Tibial nerve (tissue), 4 donors: ENCODE results near the gene ITIH2. TPM values are rescaled to one million over a fixed set of nuclear protein-coding genes. Genes with fewer than 3 reads are reported as not detected.
"Not testable (repeated sequence)": the region's sequence is repeated elsewhere in the genome, so short reads cannot be mapped to it uniquely, and the experiment has no call there.

Experiments used
- DNase-seq, 2 donors: peaks; one replicate each; pipeline ENCODE4 v3.0.0-alpha.2; 2019; ENCODE audit warnings: low spot score in 2 of 2
- H3K27ac ChIP-seq, 4 donors: fragments of 200-600 bp; sonication (generic) in 3 of 4; one replicate each; pipeline ENCODE4 v1.5.1; 2017 to 2019; ENCODE audit warnings: mild to moderate bottlenecking in 1 of 4
- H3K27me3 ChIP-seq, 2 donors: fragments of 200-600 bp; sonication (generic) in 1 of 2; one replicate each; pipeline versions ENCODE4 v1.5.1 to v1.6.0; 2017 to 2019
- H3K36me3 ChIP-seq, 3 donors: fragments of 200-600 bp; sonication (generic); one replicate each; pipeline ENCODE4 v1.5.1; 2018 to 2019
- H3K4me1 ChIP-seq, 4 donors: fragments of 200-600 bp; sonication (generic) in 3 of 4; one replicate each; pipeline ENCODE4 v1.5.1; 2017 to 2019
- H3K4me3 ChIP-seq, 4 donors: fragments of 200-600 bp; sonication (generic) in 3 of 4; one replicate each; pipeline ENCODE4 v1.5.1; 2017 to 2019; ENCODE audit warnings: mild to moderate bottlenecking in 1 of 4, moderate library complexity in 1 of 4
- H3K9me3 ChIP-seq, 4 donors: fragments of 200-600 bp; sonication (generic) in 3 of 4; one replicate each; pipeline ENCODE4 v1.5.1; 2017 to 2019
- EP300 ChIP-seq, 2 donors: sonication (generic); formaldehyde crosslinking; IDR thresholded peaks; one replicate each; pipeline ENCODE4 v1.6.1; 2017; ENCODE audit warnings: antibody characterized with exemption in 2 of 2, mild to moderate bottlenecking in 1 of 2
- POLR2A ChIP-seq, 2 donors: fragments of 450-650 bp; IDR thresholded peaks; one replicate each; pipeline ENCODE4 v1.6.1; 2017; ENCODE audit warnings: antibody characterized with exemption in 2 of 2, mild to moderate bottlenecking in 2 of 2, moderate library complexity in 2 of 2
- WGBS, 2 donors: methylation state at CpG; one replicate each; pipeline ENCODE4 v1.1.5; 2018; 5-methylcytosine and 5-hydroxymethylcytosine counted together
- total RNA-seq, 4 donors: library from RNA; depleted of rRNA; stranded (reverse); fragments of >200 nt; gene quantifications; one replicate each; pipeline ENCODE4 v1.1.0, GENCODE V29; 2016
- TF ChIP-seq, protein P1 (sequence below), 5 experiments: fragments of 200-600 bp in 3 of 5; fragments of 450-650 bp in 2 of 5; sonication (generic) in 3 of 5; IDR thresholded peaks; one replicate each; pipeline ENCODE4 v1.5.1; 2016 to 2019; ENCODE audit warnings: antibody characterized with exemption in 5 of 5, mild to moderate bottlenecking in 3 of 5, moderate library complexity in 2 of 5

The ITIH2 gene
- total RNA-seq, 4 donors from 2014 or later: not detected

DNA sequence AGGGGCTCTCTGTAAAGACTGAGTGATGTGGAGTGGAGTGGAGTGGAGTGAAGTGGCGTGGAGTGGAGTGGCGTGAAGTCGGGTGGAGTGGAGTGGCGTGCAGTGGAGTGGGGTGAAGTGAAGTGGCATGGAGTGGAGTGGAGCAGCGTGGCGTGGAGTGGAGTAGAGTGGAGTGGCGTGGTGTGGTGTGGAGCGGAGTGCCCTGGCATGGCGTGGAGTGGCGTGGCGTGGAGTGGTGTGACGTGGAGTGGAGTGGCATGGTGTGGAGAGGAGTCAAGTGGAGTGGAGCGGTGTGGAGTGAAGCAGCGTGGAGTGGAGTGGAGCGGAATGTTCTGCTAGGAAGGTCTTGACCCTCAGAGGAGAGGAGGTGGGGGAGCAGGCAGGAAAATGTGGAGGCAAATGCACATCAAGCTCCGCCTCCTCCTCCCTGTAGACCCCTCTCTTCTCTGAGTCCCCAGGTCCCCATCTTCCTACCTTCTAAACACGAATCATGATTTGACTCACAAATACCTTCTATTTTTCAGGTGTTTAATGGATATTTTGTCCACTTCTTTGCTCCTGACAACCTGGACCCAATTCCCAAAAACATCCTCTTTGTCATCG lies 19.9 kb downstream of the ITIH2 start:
- H3K27ac ChIP-seq: no peak overlapping the region
- TF ChIP-seq POLR2A (IDR thresholded peaks at IDR 0.05) (no peak), EP300 (IDR thresholded peaks at IDR 0.05) (no peak)
- TF ChIP-seq, protein P1, sequence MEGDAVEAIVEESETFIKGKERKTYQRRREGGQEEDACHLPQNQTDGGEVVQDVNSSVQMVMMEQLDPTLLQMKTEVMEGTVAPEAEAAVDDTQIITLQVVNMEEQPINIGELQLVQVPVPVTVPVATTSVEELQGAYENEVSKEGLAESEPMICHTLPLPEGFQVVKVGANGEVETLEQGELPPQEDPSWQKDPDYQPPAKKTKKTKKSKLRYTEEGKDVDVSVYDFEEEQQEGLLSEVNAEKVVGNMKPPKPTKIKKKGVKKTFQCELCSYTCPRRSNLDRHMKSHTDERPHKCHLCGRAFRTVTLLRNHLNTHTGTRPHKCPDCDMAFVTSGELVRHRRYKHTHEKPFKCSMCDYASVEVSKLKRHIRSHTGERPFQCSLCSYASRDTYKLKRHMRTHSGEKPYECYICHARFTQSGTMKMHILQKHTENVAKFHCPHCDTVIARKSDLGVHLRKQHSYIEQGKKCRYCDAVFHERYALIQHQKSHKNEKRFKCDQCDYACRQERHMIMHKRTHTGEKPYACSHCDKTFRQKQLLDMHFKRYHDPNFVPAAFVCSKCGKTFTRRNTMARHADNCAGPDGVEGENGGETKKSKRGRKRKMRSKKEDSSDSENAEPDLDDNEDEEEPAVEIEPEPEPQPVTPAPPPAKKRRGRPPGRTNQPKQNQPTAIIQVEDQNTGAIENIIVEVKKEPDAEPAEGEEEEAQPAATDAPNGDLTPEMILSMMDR (IDR thresholded peaks at IDR 0.05): no peak
- H3K9me3 ChIP-seq: no peaks in the 10 kb centered on the region
- no peaks in the 10 kb centered on the region for H3K4me1 ChIP-seq
- H3K4me3 ChIP-seq: no peak overlapping the region
- no peaks in the 10 kb centered on the region for H3K36me3 ChIP-seq
- 88 to 90% methylated on average over 18 of the region's 18 CpGs for WGBS, 2 donors
- DNase-seq: no peak
- H3K27me3 ChIP-seq: no peaks in the 10 kb centered on the region

DNA sequence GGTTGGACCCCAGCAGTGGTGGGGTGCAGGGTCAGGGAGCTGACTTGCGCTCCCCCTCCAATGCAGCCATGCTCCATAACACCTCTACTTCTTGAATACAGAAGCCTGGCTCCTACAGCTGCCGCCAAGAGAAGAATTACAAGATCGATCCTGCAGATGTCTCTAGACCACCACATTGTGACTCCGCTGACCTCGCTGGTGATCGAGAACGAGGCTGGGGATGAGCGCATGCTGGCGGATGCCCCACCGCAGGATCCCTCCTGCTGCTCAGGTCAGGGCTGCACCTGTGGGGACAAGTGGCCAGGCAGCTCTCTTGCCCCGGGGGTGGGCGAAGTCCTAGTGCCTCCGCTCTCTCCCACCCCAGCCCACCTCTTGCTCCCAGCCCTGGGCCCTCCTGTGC lies 31.7 kb downstream of the ITIH2 start:
- 89 to 91% methylated on average over 13 of the region's 13 CpGs for WGBS, 2 donors
- no peak overlapping the region for H3K4me3 ChIP-seq
- TF ChIP-seq EP300 (IDR thresholded peaks at IDR 0.05): no peak
- TF ChIP-seq POLR2A (IDR thresholded peaks at IDR 0.05): no peak
- TF ChIP-seq, protein P1 (IDR thresholded peaks at IDR 0.05): no peak
- H3K27me3 ChIP-seq: no peaks in the 10 kb centered on the region
- H3K9me3 ChIP-seq: no peaks in the 10 kb centered on the region
- H3K27ac ChIP-seq: no peak overlapping the region
- DNase-seq: no peak
- H3K4me1 ChIP-seq: no peaks in the 10 kb centered on the region
- H3K36me3 ChIP-seq: no peaks in the 10 kb centered on the region

DNA sequence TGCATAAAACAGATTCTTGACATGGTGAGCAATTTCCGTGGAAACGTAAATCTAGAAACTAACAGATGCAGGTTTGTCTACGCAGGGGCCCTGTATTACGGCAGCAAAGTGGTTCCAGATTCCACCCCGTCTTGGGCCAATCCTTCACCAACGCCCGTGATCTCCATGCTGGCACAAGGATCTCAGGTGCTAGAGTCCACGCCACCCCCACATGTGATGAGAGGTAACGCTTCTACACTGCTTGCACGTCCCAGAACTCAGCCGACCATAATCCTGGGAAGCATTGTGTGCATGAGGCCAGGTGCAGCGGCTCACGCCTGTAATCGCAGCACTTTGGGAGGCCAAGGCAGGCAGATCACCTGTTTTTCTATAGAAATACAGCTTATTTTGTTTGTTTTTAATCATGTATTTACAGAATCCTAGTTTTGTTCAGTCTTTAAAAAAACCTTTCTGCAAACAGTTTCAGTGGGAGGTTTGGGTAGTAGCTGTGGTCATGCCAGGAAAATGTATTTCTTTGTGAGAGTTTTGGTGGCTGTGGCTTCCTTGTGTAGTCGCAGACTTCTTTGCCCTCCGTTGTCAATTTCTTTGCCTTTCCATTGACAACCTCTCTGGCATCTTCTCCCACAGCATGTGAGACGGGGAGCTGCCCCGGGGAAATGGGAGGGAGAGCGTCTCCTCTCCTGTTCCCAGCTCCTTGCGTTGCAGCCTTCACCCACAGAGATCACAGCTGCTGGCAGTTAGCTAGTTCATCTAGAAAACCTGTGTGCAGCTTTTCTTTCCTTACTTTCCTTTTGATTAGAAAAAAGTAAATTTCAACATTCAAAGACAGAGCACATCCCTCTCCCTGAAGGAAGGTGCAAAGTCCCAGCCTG lies 35.7 kb downstream of the ITIH2 start:
- no peaks in the 10 kb centered on the region for H3K27me3 ChIP-seq
- WGBS, 2 donors: 72% methylated on average over 20 of the region's 20 CpGs
- no peaks in the 10 kb centered on the region for H3K9me3 ChIP-seq
- no peak overlapping the region for H3K27ac ChIP-seq
- TF ChIP-seq, protein P1 (IDR thresholded peaks at IDR 0.05): no peak
- TF ChIP-seq POLR2A (IDR thresholded peaks at IDR 0.05) (no peak), EP300 (IDR thresholded peaks at IDR 0.05) (no peak)
- no peaks in the 10 kb centered on the region for H3K4me1 ChIP-seq
- no peak overlapping the region for H3K4me3 ChIP-seq
- no peak for DNase-seq
- H3K36me3 ChIP-seq: no peaks in the 10 kb centered on the region

DNA sequence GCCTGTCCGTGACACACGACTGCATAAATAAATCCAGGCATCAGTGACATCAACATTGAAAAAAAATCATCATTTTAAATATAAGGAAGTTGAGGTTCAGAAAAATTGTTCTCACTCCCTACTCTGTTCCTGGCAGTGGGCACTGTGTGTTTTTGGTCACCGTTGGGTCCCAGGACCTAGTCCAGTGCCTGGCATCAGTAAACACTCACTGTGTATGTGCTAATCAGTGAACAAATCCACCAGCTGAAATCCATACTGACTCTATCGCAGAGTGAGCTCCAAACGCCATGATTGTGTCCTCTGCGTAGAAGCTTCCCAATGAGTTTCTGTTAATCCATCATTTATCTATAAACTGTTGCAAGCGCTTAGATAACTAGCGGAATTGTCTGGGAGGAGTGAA lies 41.2 kb downstream of the ITIH2 start:
- TF ChIP-seq EP300 (IDR thresholded peaks at IDR 0.05): no peak
- Histone ChIP-seq H3K36me3 (no peaks in the 10 kb centered on the region), H3K27me3 (no peaks in the 10 kb centered on the region), H3K4me1 (no peaks in the 10 kb centered on the region), H3K4me3 (no peak overlapping the region), H3K27ac (no peak overlapping the region), H3K9me3 (no peaks in the 10 kb centered on the region)
- no peak for DNase-seq
- 94 to 97% methylated on average over 8 of the region's 8 CpGs for WGBS, 2 donors

DNA sequence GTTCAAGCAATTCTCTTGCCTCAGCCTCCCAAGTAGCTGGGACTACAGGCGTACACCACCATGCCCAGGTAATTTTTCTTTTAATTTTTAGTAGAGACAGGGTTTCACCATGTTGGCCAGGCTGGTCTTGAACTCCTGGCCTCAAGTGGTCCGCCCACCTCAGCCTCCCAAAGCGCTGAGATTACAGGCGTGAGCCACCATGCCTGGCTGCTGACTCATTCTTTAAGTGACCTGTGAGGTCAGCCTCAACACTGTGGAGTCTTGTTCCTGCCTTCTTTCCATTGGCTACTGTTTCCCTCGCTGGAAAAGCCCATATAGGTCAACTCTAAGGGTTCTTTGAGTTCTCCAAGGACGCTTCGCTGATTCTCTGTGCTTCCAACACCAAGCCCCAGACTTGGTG lies 45.5 kb downstream of the ITIH2 start:
- peaks cover 0 to 29% (median 0%) of the 10 kb centered on the region in 3 donors for H3K36me3 ChIP-seq
- H3K27ac ChIP-seq, H3K27me3 ChIP-seq, H3K4me1 ChIP-seq, DNase-seq, H3K9me3 ChIP-seq, H3K4me3 ChIP-seq: not testable (repeated sequence)
- WGBS, 2 donors: 65 to 70% methylated on average over 7 of the region's 7 CpGs

GRCh38 chr10:7750222-7750621 lies 47.1 kb downstream of the ITIH2 start:
- TF ChIP-seq POLR2A (IDR thresholded peaks at IDR 0.05) (no peak), EP300 (IDR thresholded peaks at IDR 0.05) (no peak)
- TF ChIP-seq, protein P1 (IDR thresholded peaks at IDR 0.05): no peak
- Histone ChIP-seq H3K9me3 (peaks cover 0 to 2% (median 0%) of the 10 kb centered on the region in 4 donors), H3K27me3 (no peaks in the 10 kb centered on the region), H3K36me3 (peaks cover 0 to 45% (median 0%) of the 10 kb centered on the region in 3 donors), H3K4me3 (no peak overlapping the region), H3K4me1 (no peaks in the 10 kb centered on the region), H3K27ac (no peak overlapping the region)
- WGBS, 2 donors: 71 to 77% methylated on average over 5 of the region's 5 CpGs
- no peak for DNase-seq
